Adrenal gland (tissue), 5 donors: ENCODE data around the gene KRT79.

ENCODE experiments used
- CTCF ChIP-seq, 6 experiments: fragments of 450-650 bp in 4 of 6; fragments of 200-600 bp in 2 of 6; sonication (generic) in 1 of 6; IDR thresholded peaks; 1 replicate in 5 of 6; 2 replicates in 1 of 6; pipeline versions ENCODE4 v1.5.1 to v1.8.0; 2016 to 2021; ENCODE audit warnings: antibody characterized with exemption in 6 of 6, mild to moderate bottlenecking in 2 of 6, moderate library complexity in 1 of 6
- POLR2A ChIP-seq, 2 donors: fragments of 450-650 bp; IDR thresholded peaks; one replicate each; pipeline ENCODE4 v1.6.1; 2017; ENCODE audit warnings: antibody characterized with exemption in 2 of 2, mild to moderate bottlenecking in 2 of 2, moderate library complexity in 1 of 2
- donor health status: DM: no; HTN: no; CAD: no.

DNA sequence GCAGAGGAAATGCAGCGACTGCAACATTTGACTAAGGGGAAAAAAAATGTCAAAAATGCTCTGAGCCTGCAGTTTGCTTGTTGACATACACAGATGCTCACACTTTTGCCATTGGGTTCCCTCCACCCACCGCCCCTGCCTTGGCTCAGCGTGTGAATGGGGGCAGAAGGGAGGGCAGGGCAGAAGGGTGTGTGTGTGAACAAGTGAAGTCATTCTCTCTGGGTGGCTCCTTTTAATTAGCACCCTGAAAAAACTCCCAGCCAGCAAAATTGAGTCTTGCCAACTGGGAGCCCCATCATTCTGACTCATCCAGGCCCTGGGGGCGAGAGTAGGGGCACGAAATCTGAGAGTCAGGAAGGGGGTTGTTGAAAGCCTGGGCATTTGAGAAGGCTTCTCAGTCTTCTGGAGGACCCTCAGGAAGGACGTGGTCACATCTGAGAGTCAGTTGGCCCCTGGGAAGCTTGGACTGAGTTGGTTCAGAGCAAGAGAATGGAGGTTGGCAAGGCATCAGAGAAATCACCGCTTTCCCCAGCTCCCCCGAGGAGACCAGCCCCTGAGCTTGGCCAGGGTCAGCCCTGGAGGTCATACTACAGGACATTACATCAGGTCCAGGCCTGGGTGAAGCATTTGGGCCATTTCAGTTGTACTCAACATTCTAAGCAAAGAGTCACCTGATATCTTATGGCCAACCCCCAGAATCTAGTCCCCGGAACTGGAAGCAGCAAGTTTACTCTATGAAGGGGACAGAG, 37.4 kb upstream of the KRT79 start:
- no peak for TF ChIP-seq POLR2A (IDR thresholded peaks at IDR 0.05)
- no peak for TF ChIP-seq CTCF (IDR thresholded peaks at IDR 0.05)
